Activated T-cell treated with anti-CD3 and anti-CD28 coated beads, Interleukin-2, amount 50 U/mL, for 72 hours (primary cell): ENCODE results near the gene ALDH4A1. TPM values are rescaled to one million over a fixed set of nuclear protein-coding genes. Genes with fewer than 3 reads are reported as not detected.

Experiments used
- ATAC-seq, 2 donors: fragments of 150-1000 bp; cut with Tn5 transposase; replicated peaks in 1 of 2; 2 replicates each; pipeline ENCODE4 v1.10.0; 2021; ENCODE audit warnings: moderate library complexity in 2 of 2, mild to moderate bottlenecking in 1 of 2
- DNase-seq, 2 donors: peaks; one replicate each; pipeline ENCODE4 v3.0.0; 2021 to 2022; ENCODE audit warnings: mixed read lengths in 1 of 2
- H3K27ac Mint-ChIP-seq: one replicate; pipeline ENCODE4 v1.8.0; 2022; ENCODE audit warnings: mild to moderate bottlenecking, moderate library complexity, mixed read lengths
- H3K27me3 Mint-ChIP-seq: one replicate; pipeline ENCODE4 v1.8.0; 2022; ENCODE audit warnings: low read depth, mixed read lengths
- H3K36me3 Mint-ChIP-seq, 2 donors: one replicate each; pipeline ENCODE4 v1.8.0; 2022; ENCODE audit warnings: mixed read lengths in 2 of 2, mild to moderate bottlenecking in 1 of 2; ENCODE audit not compliant: insufficient read depth in 2 of 2
- H3K4me1 Mint-ChIP-seq: one replicate; pipeline ENCODE4 v1.8.0; 2022; ENCODE audit warnings: low read depth, mixed read lengths
- H3K4me3 Mint-ChIP-seq, 2 donors: one replicate each; pipeline ENCODE4 v1.8.0; 2022; ENCODE audit warnings: mild to moderate bottlenecking in 2 of 2, mixed read lengths in 2 of 2, moderate library complexity in 2 of 2
- H3K9me3 Mint-ChIP-seq, 2 donors: one replicate each; pipeline ENCODE4 v1.8.0; 2022; ENCODE audit warnings: mixed read lengths in 2 of 2
- total RNA-seq, 2 donors: library from RNA; stranded (reverse); gene quantifications; one replicate each; pipeline ENCODE4 v1.2.3, GENCODE V29; 2022

Gene ALDH4A1
- total RNA-seq, 2 donors from 2014 or later, result 8.1 to 13.1 TPM

- Mint-ChIP-seq H3K9me3 (no peaks in the 10 kb centered on the region), H3K4me3 (no peak overlapping the region), H3K36me3 (peaks cover 0 to 1% of the 10 kb centered on the region in 2 donors), H3K4me1 (no peaks in the 10 kb centered on the region), H3K27me3 (no peaks in the 10 kb centered on the region), H3K27ac (no peak overlapping the region)
- ATAC-seq, result no peak
- DNase-seq, result no peak
These were observed 20.5 kb downstream of the ALDH4A1 start for GRCh38 chr1:18881642-18882431.

- H3K4me1 Mint-ChIP-seq, result no peaks in the 10 kb centered on the region
- peaks cover 0 to 1% of the 10 kb centered on the region in 2 donors for H3K36me3 Mint-ChIP-seq
- no peak overlapping the region for H3K4me3 Mint-ChIP-seq
- no peaks in the 10 kb centered on the region for H3K27me3 Mint-ChIP-seq
- ATAC-seq (no peak), DNase-seq (no peak)
- H3K9me3 Mint-ChIP-seq, result no peaks in the 10 kb centered on the region
- H3K27ac Mint-ChIP-seq, result no peak overlapping the region
These were observed 21.2 kb downstream of the ALDH4A1 start for GRCh38 chr1:18881164-18881563.

GRCh38 chr1:18880585-18880984 lies 21.8 kb downstream of the ALDH4A1 start:
- ATAC-seq, result no peak
- no peak overlapping the region for H3K4me3 Mint-ChIP-seq
- H3K9me3 Mint-ChIP-seq, result no peaks in the 10 kb centered on the region
- DNase-seq, result no peak
- H3K27ac Mint-ChIP-seq, result no peak overlapping the region
- peaks cover 0 to 1% of the 10 kb centered on the region in 2 donors for H3K36me3 Mint-ChIP-seq
- no peaks in the 10 kb centered on the region for H3K27me3 Mint-ChIP-seq
- no peaks in the 10 kb centered on the region for H3K4me1 Mint-ChIP-seq

- DNase-seq (no peak), ATAC-seq (no peak)
- no peak overlapping the region for H3K4me3 Mint-ChIP-seq
- peaks cover 0 to 1% of the 10 kb centered on the region in 2 donors for H3K36me3 Mint-ChIP-seq
- no peaks in the 10 kb centered on the region for H3K27me3 Mint-ChIP-seq
- H3K4me1 Mint-ChIP-seq, result no peaks in the 10 kb centered on the region
- no peaks in the 10 kb centered on the region for H3K9me3 Mint-ChIP-seq
- no peak overlapping the region for H3K27ac Mint-ChIP-seq
These were observed 22.5 kb downstream of the ALDH4A1 start for GRCh38 chr1:18879791-18880309.

- no peak for ATAC-seq
- H3K27me3 Mint-ChIP-seq, result no peaks in the 10 kb centered on the region
- H3K4me1 Mint-ChIP-seq, result no peaks in the 10 kb centered on the region
- no peak overlapping the region for H3K4me3 Mint-ChIP-seq
- no peak overlapping the region for H3K27ac Mint-ChIP-seq
- H3K36me3 Mint-ChIP-seq, result peaks cover 0 to 1% of the 10 kb centered on the region in 2 donors
- H3K9me3 Mint-ChIP-seq, result no peaks in the 10 kb centered on the region
- DNase-seq, result no peak
These were observed 23.1 kb downstream of the ALDH4A1 start for GRCh38 chr1:18879215-18879790.

GRCh38 chr1:18878538-18879214 lies 23.7 kb downstream of the ALDH4A1 start:
- DNase-seq (no peak), ATAC-seq (no peak)
- peaks cover 0 to 1% of the 10 kb centered on the region in 2 donors for H3K36me3 Mint-ChIP-seq
- H3K4me1 Mint-ChIP-seq, result no peaks in the 10 kb centered on the region
- no peak overlapping the region for H3K27ac Mint-ChIP-seq
- no peak overlapping the region for H3K4me3 Mint-ChIP-seq
- no peaks in the 10 kb centered on the region for H3K9me3 Mint-ChIP-seq
- no peaks in the 10 kb centered on the region for H3K27me3 Mint-ChIP-seq

GRCh38 chr1:18877282-18877681 lies 25.1 kb downstream of the ALDH4A1 start:
- Mint-ChIP-seq H3K9me3 (no peaks in the 10 kb centered on the region), H3K4me3 (no peak overlapping the region), H3K4me1 (no peaks in the 10 kb centered on the region), H3K36me3 (peaks cover 0 to 1% of the 10 kb centered on the region in 2 donors), H3K27ac (no peak overlapping the region), H3K27me3 (no peaks in the 10 kb centered on the region)
- DNase-seq, result no peak
- no peak for ATAC-seq

- Mint-ChIP-seq H3K27ac (no peak overlapping the region), H3K9me3 (no peaks in the 10 kb centered on the region), H3K4me1 (no peaks in the 10 kb centered on the region), H3K36me3 (peaks cover 0 to under 1% of the 10 kb centered on the region in 2 donors), H3K4me3 (no peak overlapping the region), H3K27me3 (no peaks in the 10 kb centered on the region)
- no peak for ATAC-seq
- DNase-seq, result no peak
These were observed 26.1 kb downstream of the ALDH4A1 start for GRCh38 chr1:18876210-18876609.

- no peaks in the 10 kb centered on the region for H3K27me3 Mint-ChIP-seq
- no peaks in the 10 kb centered on the region for H3K9me3 Mint-ChIP-seq
- H3K36me3 Mint-ChIP-seq, result no peaks in the 10 kb centered on the region
- no peak for DNase-seq
- no peak for ATAC-seq
- H3K27ac Mint-ChIP-seq, result no peak overlapping the region
- H3K4me3 Mint-ChIP-seq, result no peak overlapping the region
- no peaks in the 10 kb centered on the region for H3K4me1 Mint-ChIP-seq
These were observed 26.6 kb downstream of the ALDH4A1 start for GRCh38 chr1:18875796-18876128.

GRCh38 chr1:18875107-18875795 lies 27.1 kb downstream of the ALDH4A1 start:
- ATAC-seq (peak; percentile 60 to 68), DNase-seq (peak; percentile 71 to 78)
- Mint-ChIP-seq H3K27me3 (no peaks in the 10 kb centered on the region), H3K36me3 (no peaks in the 10 kb centered on the region), H3K9me3 (no peaks in the 10 kb centered on the region), H3K4me3 (no peak overlapping the region), H3K27ac (no peak overlapping the region), H3K4me1 (no peaks in the 10 kb centered on the region)

- no peaks in the 10 kb centered on the region for H3K9me3 Mint-ChIP-seq
- no peaks in the 10 kb centered on the region for H3K4me1 Mint-ChIP-seq
- ATAC-seq (no peak), DNase-seq (no peak)
- H3K4me3 Mint-ChIP-seq, result no peak overlapping the region
- H3K36me3 Mint-ChIP-seq, result no peaks in the 10 kb centered on the region
- no peaks in the 10 kb centered on the region for H3K27me3 Mint-ChIP-seq
- no peak overlapping the region for H3K27ac Mint-ChIP-seq
These were observed 27.8 kb downstream of the ALDH4A1 start for GRCh38 chr1:18874600-18874999.

GRCh38 chr1:18874036-18874435 lies 28.3 kb downstream of the ALDH4A1 start:
- no peaks in the 10 kb centered on the region for H3K4me1 Mint-ChIP-seq
- no peaks in the 10 kb centered on the region for H3K27me3 Mint-ChIP-seq
- no peaks in the 10 kb centered on the region for H3K9me3 Mint-ChIP-seq
- H3K27ac Mint-ChIP-seq, result no peak overlapping the region
- ATAC-seq, result no peak
- no peak overlapping the region for H3K4me3 Mint-ChIP-seq
- H3K36me3 Mint-ChIP-seq, result no peaks in the 10 kb centered on the region
- DNase-seq, result no peak

- ATAC-seq, result no peak
- H3K36me3 Mint-ChIP-seq, result no peaks in the 10 kb centered on the region
These were observed 30.2 kb downstream of the ALDH4A1 start for GRCh38 chr1:18872071-18872611.

More at GRCh38 chr1:18872071-18872611, 30.2 kb downstream of the ALDH4A1 start:
- no peak overlapping the region for H3K27ac Mint-ChIP-seq
- H3K9me3 Mint-ChIP-seq, result no peaks in the 10 kb centered on the region
- no peak overlapping the region for H3K4me3 Mint-ChIP-seq
- H3K4me1 Mint-ChIP-seq, result no peaks in the 10 kb centered on the region
- DNase-seq, result no peak
- H3K27me3 Mint-ChIP-seq, result no peaks in the 10 kb centered on the region
